WTC11 (cell line): ENCODE data around the gene PCDH9.

Experiments used
- CTCF ChIP-seq: fragments of 200-600 bp; IDR thresholded peaks from 2 replicates; pipeline ENCODE4 v1.8.0; 2022; ENCODE audit warnings: antibody characterized with exemption
- NR3C1 ChIP-seq: sonication (generic); formaldehyde crosslinking; conservative IDR thresholded peaks from 2 replicates; pipeline ENCODE4 v1.8.1; 2023; ENCODE audit warnings: low read depth, mild to moderate bottlenecking, missing genetic modification reagents
- TCF7 ChIP-seq: sonication (generic); formaldehyde crosslinking; IDR thresholded peaks from 2 replicates; pipeline ENCODE4 v1.8.0; 2022; ENCODE audit warnings: mild to moderate bottlenecking, low read depth, missing genetic modification reagents, moderate library complexity
- TEAD4 ChIP-seq: sonication (generic); formaldehyde crosslinking; IDR thresholded peaks from 2 replicates; pipeline ENCODE4 v1.8.0; 2022; ENCODE audit warnings: mild to moderate bottlenecking, missing genetic modification reagents
- ZNF232 ChIP-seq: sonication (generic); formaldehyde crosslinking; IDR thresholded peaks from 2 replicates; pipeline ENCODE4 v1.8.0; 2022; ENCODE audit warnings: mild to moderate bottlenecking, missing genetic modification reagents
- ZNF263 ChIP-seq: sonication (generic); formaldehyde crosslinking; IDR thresholded peaks from 2 replicates; pipeline ENCODE4 v1.8.1; 2022; ENCODE audit warnings: low read depth, mild to moderate bottlenecking, moderate library complexity, missing genetic modification reagents
- ZNF671 ChIP-seq: fragments of 250-450 bp; sonication (Bioruptor Pico); IDR thresholded peaks from 2 replicates; pipeline ENCODE4 v1.8.0; 2021; ENCODE audit warnings: mild to moderate bottlenecking
- TF ChIP-seq, protein P1 (sequence below): sonication (generic); formaldehyde crosslinking; IDR thresholded peaks from 2 replicates; pipeline ENCODE4 v1.8.1; 2023; ENCODE audit warnings: mild to moderate bottlenecking, missing genetic modification reagents, borderline replicate concordance

- TF ChIP-seq ZNF232 (CRISPR knock-in tag) = no peak
- no peak for TF ChIP-seq ZNF263 (CRISPR knock-in tag)
- no peak for TF ChIP-seq NR3C1
- no peak for TF ChIP-seq TEAD4
- TF ChIP-seq ZNF671 (CRISPR knock-in tag) = no peak
- TF ChIP-seq, protein P1, sequence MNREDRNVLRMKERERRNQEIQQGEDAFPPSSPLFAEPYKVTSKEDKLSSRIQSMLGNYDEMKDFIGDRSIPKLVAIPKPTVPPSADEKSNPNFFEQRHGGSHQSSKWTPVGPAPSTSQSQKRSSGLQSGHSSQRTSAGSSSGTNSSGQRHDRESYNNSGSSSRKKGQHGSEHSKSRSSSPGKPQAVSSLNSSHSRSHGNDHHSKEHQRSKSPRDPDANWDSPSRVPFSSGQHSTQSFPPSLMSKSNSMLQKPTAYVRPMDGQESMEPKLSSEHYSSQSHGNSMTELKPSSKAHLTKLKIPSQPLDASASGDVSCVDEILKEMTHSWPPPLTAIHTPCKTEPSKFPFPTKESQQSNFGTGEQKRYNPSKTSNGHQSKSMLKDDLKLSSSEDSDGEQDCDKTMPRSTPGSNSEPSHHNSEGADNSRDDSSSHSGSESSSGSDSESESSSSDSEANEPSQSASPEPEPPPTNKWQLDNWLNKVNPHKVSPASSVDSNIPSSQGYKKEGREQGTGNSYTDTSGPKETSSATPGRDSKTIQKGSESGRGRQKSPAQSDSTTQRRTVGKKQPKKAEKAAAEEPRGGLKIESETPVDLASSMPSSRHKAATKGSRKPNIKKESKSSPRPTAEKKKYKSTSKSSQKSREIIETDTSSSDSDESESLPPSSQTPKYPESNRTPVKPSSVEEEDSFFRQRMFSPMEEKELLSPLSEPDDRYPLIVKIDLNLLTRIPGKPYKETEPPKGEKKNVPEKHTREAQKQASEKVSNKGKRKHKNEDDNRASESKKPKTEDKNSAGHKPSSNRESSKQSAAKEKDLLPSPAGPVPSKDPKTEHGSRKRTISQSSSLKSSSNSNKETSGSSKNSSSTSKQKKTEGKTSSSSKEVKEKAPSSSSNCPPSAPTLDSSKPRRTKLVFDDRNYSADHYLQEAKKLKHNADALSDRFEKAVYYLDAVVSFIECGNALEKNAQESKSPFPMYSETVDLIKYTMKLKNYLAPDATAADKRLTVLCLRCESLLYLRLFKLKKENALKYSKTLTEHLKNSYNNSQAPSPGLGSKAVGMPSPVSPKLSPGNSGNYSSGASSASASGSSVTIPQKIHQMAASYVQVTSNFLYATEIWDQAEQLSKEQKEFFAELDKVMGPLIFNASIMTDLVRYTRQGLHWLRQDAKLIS (CRISPR knock-in tag) = no peak
- no peak for TF ChIP-seq CTCF
- TF ChIP-seq TCF7 (CRISPR knock-in tag) = no peak
Measured at GRCh38 chr13:67125681-67126080, 104.5 kb downstream of the PCDH9 start.
